ENCODE data around the gene CTNNBIP1.

- no peak for TF ChIP-seq CTCF (optimal IDR thresholded peaks at IDR 0.05 in 1 of 3, IDR thresholded peaks at IDR 0.05 in 1 of 3, conservative IDR thresholded peaks at IDR 0.05 in 1 of 3; ENCODE audit: extremely low read depth in 1 of 3, insufficient read depth in 2 of 3, low read length in 3 of 3)
- TF ChIP-seq EZH2 (IDR thresholded peaks at IDR 0.05; ENCODE audit: low read length): no peak
These were observed 63.4 kb downstream of the CTNNBIP1 start for GRCh38 chr1:9846611-9847171.

Measured in keratinocyte (primary cell).